Measurements from ENCODE around the gene SPRY1. TPM values are rescaled to one million over a fixed set of nuclear protein-coding genes. Genes with fewer than 3 reads are reported as not detected.

The SPRY1 gene
- total RNA-seq, 1 experiment from 2014 or later: 38.5 TPM

DNA sequence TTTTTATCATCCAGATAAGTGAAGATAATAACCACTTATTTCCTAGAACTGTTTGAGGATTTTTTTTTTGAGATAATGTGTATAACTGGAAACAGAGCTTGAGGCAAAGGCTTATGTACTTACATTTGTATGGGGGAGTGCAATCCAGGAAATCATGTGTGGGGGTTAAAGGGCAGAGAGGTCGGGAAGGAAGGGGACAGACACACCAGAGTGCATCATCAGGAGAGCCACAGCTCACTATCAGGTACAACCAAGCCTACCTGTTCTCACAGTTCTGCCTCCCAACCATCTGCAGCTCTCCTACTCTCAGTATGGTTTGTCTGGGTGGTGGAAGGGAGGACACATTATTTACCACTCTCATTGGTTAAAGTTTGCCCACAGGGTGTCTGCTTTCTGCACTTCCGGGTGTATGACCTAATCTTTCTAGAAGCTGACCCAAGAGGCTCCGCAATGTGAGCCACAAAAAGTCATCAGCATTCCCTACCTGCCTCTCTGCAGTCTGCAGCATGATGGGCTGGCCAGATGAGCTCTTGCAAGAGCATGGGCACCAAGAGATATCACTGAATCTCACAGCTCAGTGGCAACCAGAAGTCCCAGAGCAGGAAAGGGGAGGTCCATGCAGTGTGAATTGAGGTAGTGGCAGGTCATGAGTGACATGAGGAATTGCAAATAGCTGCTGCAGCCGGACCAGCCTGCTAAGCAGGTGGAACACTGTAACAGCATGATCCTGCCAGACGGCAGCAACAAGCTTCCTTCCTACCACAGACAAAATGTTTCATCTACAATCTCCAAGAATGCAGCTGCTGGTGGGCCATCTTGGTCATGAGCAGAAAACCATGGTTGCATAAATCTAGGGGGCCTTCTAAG, 36.9 kb upstream of the SPRY1 start:
- CTCF ChIA-PET: no interaction called here
- intact Hi-C loops (cut with micrococcal nuclease; ENCODE audit: unreplicated experiment): no loop called here
- Mint-ChIP-seq H3K36me3 (ENCODE audit: insufficient read depth, unreplicated experiment) (no peaks in the 10 kb centered on the region), H3K27ac (ENCODE audit: unreplicated experiment) (no peak overlapping the region), H3K4me3 (ENCODE audit: low read depth, unreplicated experiment) (no peak overlapping the region), H3K27me3 (ENCODE audit: unreplicated experiment) (no peaks in the 10 kb centered on the region), H3K9me3 (ENCODE audit: low read depth, unreplicated experiment) (peaks cover 3% of the 10 kb centered on the region), H3K4me1 (ENCODE audit: low read depth, unreplicated experiment) (no peaks in the 10 kb centered on the region)
- BruUV-seq (replicated peaks): no TSS peak
- TF ChIP-seq, protein P1, sequence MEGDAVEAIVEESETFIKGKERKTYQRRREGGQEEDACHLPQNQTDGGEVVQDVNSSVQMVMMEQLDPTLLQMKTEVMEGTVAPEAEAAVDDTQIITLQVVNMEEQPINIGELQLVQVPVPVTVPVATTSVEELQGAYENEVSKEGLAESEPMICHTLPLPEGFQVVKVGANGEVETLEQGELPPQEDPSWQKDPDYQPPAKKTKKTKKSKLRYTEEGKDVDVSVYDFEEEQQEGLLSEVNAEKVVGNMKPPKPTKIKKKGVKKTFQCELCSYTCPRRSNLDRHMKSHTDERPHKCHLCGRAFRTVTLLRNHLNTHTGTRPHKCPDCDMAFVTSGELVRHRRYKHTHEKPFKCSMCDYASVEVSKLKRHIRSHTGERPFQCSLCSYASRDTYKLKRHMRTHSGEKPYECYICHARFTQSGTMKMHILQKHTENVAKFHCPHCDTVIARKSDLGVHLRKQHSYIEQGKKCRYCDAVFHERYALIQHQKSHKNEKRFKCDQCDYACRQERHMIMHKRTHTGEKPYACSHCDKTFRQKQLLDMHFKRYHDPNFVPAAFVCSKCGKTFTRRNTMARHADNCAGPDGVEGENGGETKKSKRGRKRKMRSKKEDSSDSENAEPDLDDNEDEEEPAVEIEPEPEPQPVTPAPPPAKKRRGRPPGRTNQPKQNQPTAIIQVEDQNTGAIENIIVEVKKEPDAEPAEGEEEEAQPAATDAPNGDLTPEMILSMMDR (IDR thresholded peaks at IDR 0.05; ENCODE audit: unreplicated experiment): no peak
- no peak for DNase-seq

DNA sequence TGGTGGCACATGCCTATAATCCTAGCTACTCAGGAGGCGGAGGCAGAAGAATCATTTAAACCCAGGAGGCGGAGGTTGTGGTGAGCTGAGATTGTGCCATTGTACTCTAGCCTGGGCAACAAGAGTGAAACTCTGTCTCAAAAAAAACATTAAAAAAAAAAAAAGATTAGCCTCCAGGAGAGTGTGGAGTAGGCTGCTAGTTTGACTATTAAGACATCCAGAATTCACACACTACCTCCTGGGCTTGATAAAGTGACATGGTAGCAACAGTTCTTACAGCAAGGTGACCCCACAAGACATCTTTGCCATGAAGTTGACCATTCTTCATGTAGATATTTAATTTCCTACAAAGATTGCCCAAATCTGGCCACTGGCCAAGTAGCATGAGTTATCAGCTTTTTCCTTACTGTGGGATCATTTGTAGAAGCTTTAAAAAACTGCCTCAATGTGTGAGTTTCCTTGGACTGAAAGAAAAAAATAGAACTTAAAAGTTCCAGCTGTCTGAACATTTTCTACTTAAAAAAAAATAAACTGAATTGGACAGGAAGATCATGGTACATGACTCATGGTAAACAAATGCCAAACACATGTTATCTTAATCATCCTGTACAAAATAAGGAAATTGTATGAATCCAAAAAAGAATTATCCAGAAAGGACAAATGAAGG, 35.3 kb upstream of the SPRY1 start:
- no peak for DNase-seq
- Mint-ChIP-seq H3K9me3 (ENCODE audit: low read depth, unreplicated experiment) (peaks cover 3% of the 10 kb centered on the region), H3K27me3 (ENCODE audit: unreplicated experiment) (no peaks in the 10 kb centered on the region), H3K27ac (ENCODE audit: unreplicated experiment) (no peak overlapping the region), H3K4me3 (ENCODE audit: low read depth, unreplicated experiment) (no peak overlapping the region), H3K4me1 (ENCODE audit: low read depth, unreplicated experiment) (no peaks in the 10 kb centered on the region), H3K36me3 (ENCODE audit: insufficient read depth, unreplicated experiment) (no peaks in the 10 kb centered on the region)
- TF ChIP-seq, protein P1 (IDR thresholded peaks at IDR 0.05; ENCODE audit: unreplicated experiment): no peak
- intact Hi-C loops (cut with micrococcal nuclease; ENCODE audit: unreplicated experiment): no loop called here
- BruUV-seq (replicated peaks): no TSS peak
- CTCF ChIA-PET: no interaction called here

DNA sequence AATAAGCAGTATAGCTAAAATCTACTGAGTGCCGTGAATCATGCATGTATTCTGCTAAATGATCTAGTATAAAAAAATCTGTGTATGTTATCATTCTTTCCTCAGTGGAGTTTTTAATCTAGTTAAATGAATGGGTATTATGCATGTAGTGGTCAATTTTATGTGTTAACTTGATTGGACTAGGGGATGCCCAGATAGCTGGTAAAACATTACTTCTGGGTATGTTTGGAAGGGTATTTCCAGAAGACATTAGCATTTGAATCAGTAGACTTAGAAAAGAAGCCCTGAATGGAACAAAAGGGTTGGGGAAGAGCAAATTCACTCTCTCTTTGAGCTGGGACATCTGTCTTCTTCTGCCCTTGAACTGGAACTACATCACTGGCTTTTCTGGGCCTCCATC, 34.5 kb upstream of the SPRY1 start:
- BruUV-seq (replicated peaks): no TSS peak
- Mint-ChIP-seq H3K27me3 (ENCODE audit: unreplicated experiment) (no peaks in the 10 kb centered on the region), H3K4me1 (ENCODE audit: low read depth, unreplicated experiment) (no peaks in the 10 kb centered on the region), H3K4me3 (ENCODE audit: low read depth, unreplicated experiment) (no peak overlapping the region), H3K9me3 (ENCODE audit: low read depth, unreplicated experiment) (peaks cover 3% of the 10 kb centered on the region), H3K27ac (ENCODE audit: unreplicated experiment) (no peak overlapping the region), H3K36me3 (ENCODE audit: insufficient read depth, unreplicated experiment) (no peaks in the 10 kb centered on the region)
- intact Hi-C loops (cut with micrococcal nuclease; ENCODE audit: unreplicated experiment): no loop called here
- TF ChIP-seq, protein P1 (IDR thresholded peaks at IDR 0.05; ENCODE audit: unreplicated experiment): no peak
- DNase-seq: no peak
- CTCF ChIA-PET: no interaction called here

DNA sequence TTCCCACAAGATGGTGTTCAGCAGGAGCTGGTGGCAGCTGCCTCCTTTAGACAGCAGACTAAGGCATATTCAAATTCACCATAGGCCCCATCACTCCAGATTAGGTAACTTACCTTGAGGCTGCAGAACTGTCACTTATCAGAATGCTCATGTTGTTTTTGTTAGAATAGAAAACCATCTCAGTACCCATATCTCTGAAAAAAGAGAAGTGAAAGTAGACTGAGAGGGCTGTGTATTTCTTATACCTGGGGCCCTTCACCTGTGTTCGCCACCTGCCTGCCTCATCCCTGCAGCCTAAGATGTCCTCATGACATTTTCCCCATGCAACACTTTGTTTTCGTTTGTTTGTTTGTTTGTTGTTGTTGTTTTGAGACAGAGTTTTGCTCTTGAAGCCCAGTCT, 32.9 kb upstream of the SPRY1 start:
- intact Hi-C loops (cut with micrococcal nuclease; ENCODE audit: unreplicated experiment): no loop called here
- H3K27ac Mint-ChIP-seq (ENCODE audit: unreplicated experiment): no peak overlapping the region
- no peaks in the 10 kb centered on the region for H3K4me1 Mint-ChIP-seq (ENCODE audit: low read depth, unreplicated experiment)
- BruUV-seq (replicated peaks): no TSS peak
- H3K9me3 Mint-ChIP-seq (ENCODE audit: low read depth, unreplicated experiment): peaks cover 3% of the 10 kb centered on the region
- TF ChIP-seq, protein P1 (IDR thresholded peaks at IDR 0.05; ENCODE audit: unreplicated experiment): no peak
- CTCF ChIA-PET: no interaction called here
- no peak overlapping the region for H3K4me3 Mint-ChIP-seq (ENCODE audit: low read depth, unreplicated experiment)
- DNase-seq: no peak
- H3K36me3 Mint-ChIP-seq (ENCODE audit: insufficient read depth, unreplicated experiment): no peaks in the 10 kb centered on the region
- H3K27me3 Mint-ChIP-seq (ENCODE audit: unreplicated experiment): no peaks in the 10 kb centered on the region

Measured in Calu3 (cell line).